NCI-H1436 treated with DMSO at 0.1 percent for 48 hours (cell line): ENCODE measurements around the gene SCAF1.

ENCODE experiments used
- DNase-seq: peaks from one replicate; lab custom pipeline; 2025; lab: John Stamatoyannopoulos, UW

The SCAF1 gene

GRCh38 chr19:49641688-49642491, at the start of gene SCAF1:
SCAF1 (plus strand) TSS chr19:49642209; CDS start chr19:49645027, 2,818 bp downstream.
- peak; percentile 99 for DNase-seq

DNA sequence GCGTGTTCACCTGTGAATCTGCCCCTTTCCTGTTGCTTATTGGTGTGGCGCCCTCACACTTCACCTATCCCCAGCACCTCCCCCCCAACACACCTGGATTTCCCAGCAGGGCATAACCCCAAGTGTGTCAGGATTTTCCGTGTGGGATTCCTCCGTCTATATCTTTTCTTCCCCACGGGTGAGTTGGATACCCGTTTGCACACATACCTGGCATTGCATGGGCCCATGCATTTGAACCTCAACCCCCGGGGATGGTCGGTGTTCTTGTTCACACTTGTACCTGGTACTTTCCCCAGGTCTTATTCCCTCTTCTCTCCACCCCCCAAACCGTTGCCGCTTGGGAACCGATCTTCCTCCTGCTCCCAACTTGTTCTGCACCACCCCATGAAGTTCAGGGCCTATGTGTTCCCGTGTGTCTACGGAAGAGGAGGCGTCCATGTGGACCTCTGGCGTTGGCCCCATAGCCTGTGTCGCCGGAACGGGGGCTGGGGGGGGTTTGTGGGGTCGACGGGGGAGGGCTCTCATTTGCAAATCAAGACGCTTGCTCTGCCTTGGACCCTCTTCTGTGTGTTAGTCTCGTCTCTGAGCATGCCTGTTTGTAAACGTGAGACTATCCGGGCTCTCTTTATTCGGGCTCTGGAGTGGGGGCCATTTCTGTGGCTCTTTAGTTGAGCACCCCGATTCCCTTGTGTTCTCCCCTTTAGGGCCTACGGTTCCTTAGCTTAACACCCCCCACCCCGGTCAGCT, 49.4 kb upstream of the SCAF1 start:
- no peak for DNase-seq

- DNase-seq: no peak
Measured at GRCh38 chr19:49593233-49594113, 48.5 kb upstream of the SCAF1 start.

- no peak for DNase-seq
Measured at GRCh38 chr19:49594157-49594992, 47.6 kb upstream of the SCAF1 start.

DNA sequence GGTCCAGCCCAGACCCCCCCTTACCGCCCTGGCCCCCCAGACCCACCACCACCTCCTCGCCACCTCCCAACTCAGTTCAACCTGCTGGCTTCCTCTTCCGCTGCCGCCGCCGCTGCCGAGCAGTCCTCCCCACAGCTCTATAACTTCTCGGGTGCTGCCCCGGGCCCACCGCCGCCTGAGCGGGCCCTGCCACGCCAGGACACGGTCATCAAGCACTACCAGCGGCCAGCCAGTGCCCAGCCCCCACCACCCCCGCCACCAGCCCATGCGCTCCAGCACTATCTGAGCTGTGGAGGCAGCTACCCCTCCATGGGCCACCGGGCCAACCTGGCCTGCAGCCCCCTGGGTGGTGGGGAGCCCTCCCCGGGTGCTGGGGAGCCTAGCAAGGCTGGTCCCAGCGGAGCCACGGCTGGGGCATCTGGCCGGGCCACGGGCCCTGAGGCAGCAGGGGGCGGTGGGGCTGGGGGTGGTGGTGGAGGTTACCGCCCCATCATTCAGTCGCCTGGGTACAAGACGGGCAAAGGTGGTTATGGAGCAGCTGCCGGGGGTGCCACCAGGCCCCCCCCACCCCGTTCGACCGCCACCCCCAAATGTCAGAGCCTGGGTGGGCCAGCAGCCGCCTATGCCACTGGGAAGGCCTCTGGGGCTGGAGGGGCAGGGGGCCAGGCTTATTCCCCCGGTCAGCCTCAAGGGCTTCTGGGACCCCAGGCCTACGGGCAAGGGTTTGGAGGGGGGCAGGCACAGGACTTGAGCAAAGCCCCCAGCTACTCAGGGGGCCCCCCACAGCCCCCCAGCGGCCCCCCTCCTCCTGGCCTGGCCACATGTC, 46.8 kb upstream of the SCAF1 start:
- no peak for DNase-seq

DNA sequence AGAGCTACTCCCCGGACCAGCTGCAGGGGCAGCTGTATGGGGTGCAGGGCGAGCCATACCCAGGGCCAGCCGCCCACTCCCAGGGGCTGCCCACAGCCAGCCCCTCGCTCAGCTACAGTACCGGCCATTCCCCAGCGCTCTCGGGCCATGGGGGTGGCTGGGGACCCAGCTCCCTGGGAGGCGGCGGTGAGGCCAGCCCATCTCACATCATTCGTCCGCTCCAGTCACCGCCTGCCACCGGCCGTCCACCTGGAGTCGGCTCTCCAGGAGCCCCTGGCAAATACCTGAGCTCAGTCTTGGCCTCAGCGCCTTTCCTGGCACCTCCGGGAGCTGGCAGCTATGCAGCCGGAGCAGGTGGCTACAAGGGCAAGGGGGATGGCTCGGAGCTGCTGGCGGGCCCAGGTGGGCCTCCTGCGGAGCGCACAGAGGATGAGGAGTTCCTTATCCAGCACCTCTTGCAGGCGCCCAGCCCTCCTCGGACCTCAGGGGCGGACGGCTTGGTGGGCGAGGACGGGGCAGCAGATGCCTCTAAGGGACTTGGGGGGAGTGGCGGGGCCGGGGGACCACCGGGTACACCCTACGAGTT, 46.1 kb upstream of the SCAF1 start:
- no peak for DNase-seq

GRCh38 chr19:49596407-49596806, 45.6 kb upstream of the SCAF1 start:
- no peak for DNase-seq

- no peak for DNase-seq
Measured at GRCh38 chr19:49596954-49597702, 44.9 kb upstream of the SCAF1 start.

DNA sequence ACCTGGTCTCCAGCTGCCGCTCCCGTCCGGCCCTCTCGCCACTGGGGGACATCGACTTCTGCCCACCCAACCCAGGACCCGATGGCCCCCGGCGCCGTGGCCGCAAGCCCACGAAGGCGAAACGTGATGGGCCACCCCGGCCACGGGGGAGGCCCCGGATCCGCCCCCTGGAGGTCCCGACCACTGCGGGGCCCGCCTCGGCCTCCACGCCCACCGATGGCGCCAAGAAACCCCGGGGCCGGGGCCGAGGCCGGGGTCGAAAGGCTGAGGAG, 44.4 kb upstream of the SCAF1 start:
- no peak for DNase-seq

GRCh38 chr19:49599378-49600295, 42.4 kb upstream of the SCAF1 start:
- DNase-seq: no peak

DNA sequence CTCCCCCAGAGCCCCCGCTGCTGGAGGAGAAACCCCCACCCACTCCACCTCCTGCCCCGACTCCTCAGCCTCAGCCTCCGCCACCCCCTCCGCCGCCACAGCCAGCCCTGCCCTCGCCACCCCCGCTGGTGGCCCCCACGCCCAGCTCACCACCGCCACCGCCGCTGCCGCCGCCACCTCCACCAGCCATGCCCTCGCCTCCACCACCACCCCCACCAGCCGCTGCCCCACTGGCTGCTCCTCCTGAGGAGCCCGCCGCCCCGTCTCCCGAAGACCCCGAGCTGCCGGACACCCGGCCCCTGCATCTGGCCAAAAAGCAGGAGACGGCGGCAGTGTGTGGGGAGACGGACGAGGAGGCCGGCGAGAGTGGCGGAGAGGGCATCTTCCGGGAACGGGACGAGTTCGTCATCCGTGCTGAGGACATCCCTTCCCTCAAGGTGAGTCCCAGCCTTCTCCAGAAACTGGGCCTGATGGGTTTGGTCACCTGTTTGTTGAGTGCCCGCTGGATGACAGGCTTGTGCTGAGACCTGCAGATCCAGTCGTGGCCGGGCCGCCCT, 40.4 kb upstream of the SCAF1 start:
- no peak for DNase-seq

GRCh38 chr19:49602806-49603205, 39.2 kb upstream of the SCAF1 start:
- DNase-seq: no peak

DNA sequence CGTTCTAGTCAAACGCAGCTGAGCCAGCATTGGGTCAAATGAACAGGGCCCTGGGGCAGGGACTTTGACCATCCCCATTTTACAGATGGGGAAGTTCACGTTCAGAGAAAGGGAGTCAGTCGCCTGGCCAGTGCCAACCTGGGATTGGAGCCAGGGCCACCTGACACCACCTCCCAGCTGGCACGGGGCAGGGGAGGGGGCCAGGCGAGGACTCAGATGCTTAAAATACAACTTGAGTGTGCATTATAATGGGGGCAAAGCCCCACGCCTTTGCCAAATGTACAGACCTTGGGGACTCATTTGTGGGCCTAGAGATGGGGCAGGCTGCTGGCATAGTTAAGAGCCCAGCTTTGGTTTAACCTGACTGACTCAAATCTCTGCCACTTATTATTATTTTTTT, 36.4 kb upstream of the SCAF1 start:
- no peak for DNase-seq

GRCh38 chr19:49609499-49610092, 32.4 kb upstream of the SCAF1 start:
- no peak for DNase-seq

DNA sequence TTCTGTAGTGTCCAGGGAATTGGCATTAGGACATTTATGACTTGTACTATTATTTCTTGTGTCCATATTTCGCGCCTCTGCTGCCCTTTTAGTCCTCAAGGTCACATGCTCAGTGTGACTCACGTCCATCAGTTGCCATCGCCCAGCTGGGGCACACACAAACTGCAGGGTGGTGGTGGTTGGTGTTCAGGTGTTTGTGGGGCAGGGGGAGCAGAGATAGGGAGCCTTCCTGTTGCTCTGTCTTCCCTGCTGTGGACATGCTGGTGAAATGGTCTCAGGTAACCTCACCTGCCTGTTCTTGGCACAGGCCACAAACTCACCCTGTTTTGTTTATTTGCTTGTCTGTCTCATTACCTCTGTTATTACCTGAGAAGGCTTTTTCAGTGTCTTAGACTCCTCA, 28.6 kb upstream of the SCAF1 start:
- DNase-seq: no peak

DNA sequence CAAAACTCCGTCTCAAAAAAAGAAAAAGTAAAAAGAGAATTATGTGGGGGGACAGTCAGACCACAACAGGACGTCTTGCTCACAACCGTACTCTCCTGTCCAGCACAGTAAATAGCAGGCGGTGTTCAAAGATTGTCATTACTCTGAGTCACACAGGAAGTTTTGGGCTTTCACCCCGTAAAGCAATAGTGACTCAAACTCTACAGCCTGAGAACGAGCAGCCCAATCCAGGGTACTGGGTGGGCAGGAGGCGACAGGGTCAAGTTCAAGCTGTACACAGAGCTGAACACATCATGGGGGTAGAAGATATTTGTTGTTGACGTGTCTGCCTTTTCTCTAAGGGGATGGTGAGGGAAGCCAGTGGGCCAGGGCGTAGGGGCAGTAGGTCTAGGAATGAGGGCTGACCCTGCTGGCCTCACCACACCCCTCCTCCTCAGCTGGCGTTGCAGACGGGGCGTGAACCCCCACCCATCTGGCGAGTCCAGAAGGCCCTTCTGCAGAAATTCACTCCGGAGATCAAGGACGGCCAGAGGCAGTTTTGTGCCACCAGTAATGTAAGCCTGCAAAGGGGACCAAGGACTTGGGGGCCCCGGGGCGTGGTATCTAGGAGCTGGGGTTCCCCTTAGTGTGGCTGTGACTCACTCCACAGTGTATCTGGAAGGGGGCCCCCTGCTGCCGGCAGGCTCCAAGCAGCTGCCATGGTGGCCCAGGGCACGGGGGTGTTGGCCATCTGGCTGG, 27.7 kb upstream of the SCAF1 start:
- DNase-seq: no peak

DNA sequence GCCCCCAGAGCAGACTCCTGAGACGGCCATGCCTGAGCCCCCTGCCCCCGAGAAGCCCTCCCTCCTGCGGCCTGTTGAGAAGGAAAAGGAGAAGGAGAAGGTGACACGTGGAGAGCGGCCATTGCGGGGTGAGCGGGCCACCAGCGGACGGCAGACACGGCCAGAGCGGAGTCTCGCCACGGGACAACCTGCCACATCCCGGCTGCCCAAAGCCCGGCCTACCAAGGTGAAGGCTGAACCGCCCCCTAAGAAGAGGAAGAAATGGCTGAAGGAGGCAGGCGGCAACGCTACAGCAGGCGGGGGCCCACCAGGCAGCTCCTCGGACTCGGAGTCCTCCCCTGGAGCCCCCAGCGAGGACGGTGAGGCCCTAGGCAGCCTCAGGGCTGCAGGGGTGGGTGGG, 26.1 kb upstream of the SCAF1 start:
- DNase-seq: no peak
